Fibroblast of mammary gland (primary cell): ENCODE measurements around the gene RPL35.

Experiments used
- DNase-seq: peaks from one replicate; pipeline ENCODE4 v3.0.0-alpha.2; 2010; ENCODE audit warnings: low read depth
- H3K4me3 ChIP-seq: 2 replicates; pipeline ENCODE4 v1.5.1; 2011; ENCODE audit warnings: low read depth, mild to moderate bottlenecking, low read length, moderate library complexity; ENCODE audit not compliant: control insufficient read depth
- CTCF ChIP-seq: conservative IDR thresholded peaks from 2 replicates; pipeline ENCODE4 v1.5.1; 2011; ENCODE audit warnings: low read depth, low read length, inconsistent platforms; ENCODE audit not compliant: control insufficient read depth, insufficient read depth

RPL35 gene

GRCh38 chr9:124835026-124835557 lies 26.7 kb downstream of the RPL35 start:
- no peak for TF ChIP-seq CTCF
- DNase-seq = peak; percentile 87
- no peak overlapping the region for H3K4me3 ChIP-seq

- peak; percentile 80 for DNase-seq
- no peak for TF ChIP-seq CTCF
- no peak overlapping the region for H3K4me3 ChIP-seq
Measured at GRCh38 chr9:124834591-124834990, 27.2 kb downstream of the RPL35 start.

GRCh38 chr9:124831642-124832364 lies 30.0 kb downstream of the RPL35 start:
- no peak overlapping the region for H3K4me3 ChIP-seq
- TF ChIP-seq CTCF = no peak
- no peak for DNase-seq

- no peak overlapping the region for H3K4me3 ChIP-seq
- no peak for DNase-seq
- TF ChIP-seq CTCF = no peak
Measured at GRCh38 chr9:124830593-124830992, 31.2 kb downstream of the RPL35 start.

GRCh38 chr9:124829334-124829669 lies 32.5 kb downstream of the RPL35 start:
- no peak overlapping the region for H3K4me3 ChIP-seq
- no peak for TF ChIP-seq CTCF
- no peak for DNase-seq

GRCh38 chr9:124828489-124829333 lies 33.0 kb downstream of the RPL35 start:
- no peak for TF ChIP-seq CTCF
- DNase-seq = no peak
- H3K4me3 ChIP-seq = no peak overlapping the region
